Liver (tissue), 9 donors: ENCODE data around the gene GLI3. TPM values are rescaled to one million over a fixed set of nuclear protein-coding genes. Genes with fewer than 3 reads are reported as not detected.

ENCODE experiments used
- DNase-seq: peaks from one replicate; pipeline ENCODE4 v3.0.0-alpha.2; 2017; ENCODE audit warnings: low spot score
- H3K27ac ChIP-seq, 2 donors: one replicate each; pipeline ENCODE4 v1.7.0; 2013; ENCODE audit warnings: inconsistent platforms in 2 of 2, low read length in 2 of 2, control low read depth in 1 of 2, low read depth in 1 of 2, mild to moderate bottlenecking in 1 of 2
- H3K27me3 ChIP-seq, 4 donors: one replicate each; pipeline versions ENCODE4 v1.6.1 to v1.7.0; 2013; ENCODE audit warnings: low read length in 3 of 4, inconsistent platforms in 1 of 4, mild to moderate bottlenecking in 1 of 4, moderate library complexity in 1 of 4; ENCODE audit not compliant: control insufficient read depth in 4 of 4, insufficient read depth in 4 of 4
- H3K36me3 ChIP-seq, 4 donors: one replicate each; pipeline versions ENCODE4 v1.6.1 to v1.7.0; 2013; ENCODE audit warnings: low read length in 3 of 4, mild to moderate bottlenecking in 3 of 4, low read depth in 1 of 4, moderate library complexity in 1 of 4; ENCODE audit not compliant: control insufficient read depth in 4 of 4, insufficient read depth in 3 of 4
- H3K4me1 ChIP-seq, 4 donors: one replicate each; pipeline versions ENCODE4 v1.6.1 to v1.7.0; 2013; ENCODE audit warnings: low read length in 3 of 4, mild to moderate bottlenecking in 3 of 4, moderate library complexity in 1 of 4; ENCODE audit not compliant: control insufficient read depth in 4 of 4, insufficient read depth in 4 of 4
- H3K4me3 ChIP-seq, 3 donors: one replicate each; pipeline versions ENCODE4 v1.6.1 to v1.7.0; 2013; ENCODE audit warnings: low read length in 3 of 3, control low read depth in 1 of 3, low read depth in 1 of 3, mild to moderate bottlenecking in 1 of 3
- H3K9ac ChIP-seq, 2 donors: one replicate each; pipeline ENCODE4 v1.7.0; 2013; ENCODE audit warnings: low read length in 2 of 2, mild to moderate bottlenecking in 2 of 2, moderate library complexity in 2 of 2, control low read depth in 1 of 2, low read depth in 1 of 2
- H3K9me3 ChIP-seq, 4 donors: one replicate each; pipeline versions ENCODE4 v1.6.1 to v1.7.0; 2013; ENCODE audit warnings: low read length in 3 of 4; ENCODE audit not compliant: control insufficient read depth in 4 of 4
- ATF3 ChIP-seq: IDR thresholded peaks from 2 replicates; pipeline ENCODE4 v1.6.1; 2016; ENCODE audit warnings: antibody characterized with exemption
- EGR1 ChIP-seq, 2 donors: IDR thresholded peaks; 2 replicates each; pipeline ENCODE4 v1.6.1; 2016 to 2018; ENCODE audit warnings: antibody characterized with exemption in 2 of 2, low read depth in 2 of 2
- FOXA1 ChIP-seq: IDR thresholded peaks from 2 replicates; pipeline ENCODE4 v1.6.1; 2016; ENCODE audit warnings: antibody characterized with exemption
- FOXA2 ChIP-seq: IDR thresholded peaks from 2 replicates; pipeline ENCODE4 v1.6.1; 2016; ENCODE audit warnings: antibody characterized with exemption
- GABPA ChIP-seq, 2 donors: IDR thresholded peaks in 1 of 2; conservative IDR thresholded peaks in 1 of 2; 2 replicates each; pipeline ENCODE4 v1.6.1; 2016; ENCODE audit warnings: antibody characterized with exemption in 2 of 2, mild to moderate bottlenecking in 1 of 2, moderate library complexity in 1 of 2
- HNF4A ChIP-seq, 2 donors: conservative IDR thresholded peaks; 2 replicates each; pipeline ENCODE4 v1.6.1; 2016; ENCODE audit warnings: antibody characterized with exemption in 2 of 2, mild to moderate bottlenecking in 2 of 2
- HNF4G ChIP-seq: IDR thresholded peaks from 2 replicates; pipeline ENCODE4 v1.6.1; 2016; ENCODE audit warnings: antibody characterized with exemption
- MAX ChIP-seq: IDR thresholded peaks from 2 replicates; pipeline ENCODE4 v1.6.1; 2016; ENCODE audit warnings: antibody characterized with exemption
- NR2F2 ChIP-seq: IDR thresholded peaks from 2 replicates; pipeline ENCODE4 v1.6.1; 2016; ENCODE audit warnings: antibody characterized with exemption
- RAD21 ChIP-seq, 2 donors: IDR thresholded peaks; 2 replicates each; pipeline ENCODE4 v1.6.1; 2016; ENCODE audit warnings: antibody characterized with exemption in 2 of 2, mild to moderate bottlenecking in 2 of 2
- RXRA ChIP-seq, 2 donors: IDR thresholded peaks; 2 replicates each; pipeline ENCODE4 v1.6.1; 2017 to 2018; ENCODE audit warnings: antibody characterized with exemption in 2 of 2, mild to moderate bottlenecking in 1 of 2
- SP1 ChIP-seq: IDR thresholded peaks from 2 replicates; pipeline ENCODE4 v1.6.1; 2018; ENCODE audit warnings: antibody characterized with exemption, mild to moderate bottlenecking
- TAF1 ChIP-seq: conservative IDR thresholded peaks from 2 replicates; pipeline ENCODE4 v1.6.1; 2016; ENCODE audit warnings: antibody characterized with exemption, mild to moderate bottlenecking
- YY1 ChIP-seq: IDR thresholded peaks from 2 replicates; pipeline ENCODE4 v1.6.1; 2016; ENCODE audit warnings: antibody characterized with exemption, mild to moderate bottlenecking
- WGBS: extraction: QIAGEN DNeasy Blood & Tissue Kit; methylation state at CpG from one replicate; pipeline ENCODE4 v1.1.7; 2013; 5-methylcytosine and 5-hydroxymethylcytosine counted together
- polyA plus RNA-seq, 2 donors: library from polyadenylated mRNA; stranded (reverse) in 1 of 2; unstranded in 1 of 2; fragments of 200-250 nt in 1 of 2; fragments of >200 nt in 1 of 2; fragmentation: Nextera tagmentation in 1 of 2; extraction: Ambion mirVana in 1 of 2; gene quantifications; one replicate each; pipeline versions ENCODE4 v1.2.1 to v1.2.3, GENCODE V29; 2013 to 2015
- total RNA-seq, 2 donors: library from RNA; depleted of rRNA; stranded (reverse); fragments of >200 nt; gene quantifications; one replicate each; pipeline ENCODE4 v1.2.3, GENCODE V29; 2014
- TF ChIP-seq, protein P1 (sequence below): fragments of 150-350 bp; IDR thresholded peaks from 2 replicates; pipeline ENCODE4 v1.5.1; 2017; ENCODE audit warnings: improper control_type of control experiment, low read depth, low read length; ENCODE audit not compliant: missing input control
- TF ChIP-seq, protein P2 (sequence below): IDR thresholded peaks from 2 replicates; pipeline ENCODE4 v1.6.1; 2016; ENCODE audit warnings: antibody characterized with exemption, mild to moderate bottlenecking
- donor health status: healthy.
- donor health status: healthy.
- donor health status: healthy.
- donor health status: healthy.
- donor health status: healthy.

GLI3 gene
- total and polyA plus RNA-seq, 4 donors = 0.09 to 0.42 (median 0.26) TPM

GRCh38 chr7:41979834-41980307 is 257.1 kb downstream of the GLI3 start:
- 26% methylated on average over 6 of the region's 6 CpGs for WGBS
- DNase-seq = no peak
- Histone ChIP-seq H3K4me3 (no peak overlapping the region), H3K27ac (no peak overlapping the region), H3K9ac (no peak overlapping the region), H3K27me3 (peaks cover 0 to 3% (median 0%) of the 10 kb centered on the region in 4 donors), H3K9me3 (no peaks in the 10 kb centered on the region), H3K36me3 (no peaks in the 10 kb centered on the region), H3K4me1 (peaks cover 0 to 6% (median 0%) of the 10 kb centered on the region in 4 donors)
- TF ChIP-seq, protein P1, sequence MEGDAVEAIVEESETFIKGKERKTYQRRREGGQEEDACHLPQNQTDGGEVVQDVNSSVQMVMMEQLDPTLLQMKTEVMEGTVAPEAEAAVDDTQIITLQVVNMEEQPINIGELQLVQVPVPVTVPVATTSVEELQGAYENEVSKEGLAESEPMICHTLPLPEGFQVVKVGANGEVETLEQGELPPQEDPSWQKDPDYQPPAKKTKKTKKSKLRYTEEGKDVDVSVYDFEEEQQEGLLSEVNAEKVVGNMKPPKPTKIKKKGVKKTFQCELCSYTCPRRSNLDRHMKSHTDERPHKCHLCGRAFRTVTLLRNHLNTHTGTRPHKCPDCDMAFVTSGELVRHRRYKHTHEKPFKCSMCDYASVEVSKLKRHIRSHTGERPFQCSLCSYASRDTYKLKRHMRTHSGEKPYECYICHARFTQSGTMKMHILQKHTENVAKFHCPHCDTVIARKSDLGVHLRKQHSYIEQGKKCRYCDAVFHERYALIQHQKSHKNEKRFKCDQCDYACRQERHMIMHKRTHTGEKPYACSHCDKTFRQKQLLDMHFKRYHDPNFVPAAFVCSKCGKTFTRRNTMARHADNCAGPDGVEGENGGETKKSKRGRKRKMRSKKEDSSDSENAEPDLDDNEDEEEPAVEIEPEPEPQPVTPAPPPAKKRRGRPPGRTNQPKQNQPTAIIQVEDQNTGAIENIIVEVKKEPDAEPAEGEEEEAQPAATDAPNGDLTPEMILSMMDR = peak; percentile 61
- TF ChIP-seq TAF1 = no peak
- TF ChIP-seq RAD21 (IDR thresholded peaks at IDR 0.05) = peak; percentile 58 to 72
- no peak for TF ChIP-seq NR2F2

DNA sequence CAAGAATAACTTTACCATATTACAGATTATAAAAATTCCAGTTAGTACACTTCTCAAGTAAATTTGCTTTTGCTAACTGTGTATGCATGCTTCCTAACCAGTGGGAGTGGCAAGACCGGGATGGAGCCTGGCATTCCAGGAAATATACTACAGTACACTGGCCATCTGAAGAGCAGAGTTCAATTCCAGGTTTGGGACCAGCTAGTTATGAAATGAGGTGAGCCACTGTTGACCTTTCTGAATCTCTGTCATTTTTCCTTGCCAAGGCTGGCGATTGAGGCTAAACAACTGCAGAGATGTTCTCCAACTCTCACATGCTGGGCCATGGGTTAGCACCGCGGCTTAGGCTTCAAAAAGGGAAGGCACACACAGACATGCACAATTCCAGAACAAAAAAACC is 258.2 kb downstream of the GLI3 start:
- Histone ChIP-seq H3K4me3 (no peak overlapping the region), H3K9ac (no peak overlapping the region), H3K27ac (no peak overlapping the region), H3K4me1 (peaks cover 0 to 6% (median 0%) of the 10 kb centered on the region in 4 donors), H3K9me3 (no peaks in the 10 kb centered on the region), H3K36me3 (no peaks in the 10 kb centered on the region), H3K27me3 (peaks cover 0 to 3% (median 0%) of the 10 kb centered on the region in 4 donors)
- WGBS = 70% methylated on average over 4 of the region's 4 CpGs
- no peak for DNase-seq
- no peak for TF ChIP-seq HNF4G
- TF ChIP-seq YY1 = no peak
- no peak for TF ChIP-seq EGR1 (IDR thresholded peaks at IDR 0.05; ENCODE audit: low read depth in 2 of 2)
- no peak for TF ChIP-seq HNF4A (conservative IDR thresholded peaks at IDR 0.05)
- no peak for TF ChIP-seq ATF3
- TF ChIP-seq MAX = no peak
- TF ChIP-seq FOXA1 = no peak
- no peak for TF ChIP-seq TAF1
- no peak for TF ChIP-seq GABPA (IDR thresholded peaks at IDR 0.05 in 1 of 2, conservative IDR thresholded peaks at IDR 0.05 in 1 of 2)
- no peak for TF ChIP-seq FOXA2
- no peak for TF ChIP-seq RAD21 (IDR thresholded peaks at IDR 0.05)
- TF ChIP-seq, protein P2, sequence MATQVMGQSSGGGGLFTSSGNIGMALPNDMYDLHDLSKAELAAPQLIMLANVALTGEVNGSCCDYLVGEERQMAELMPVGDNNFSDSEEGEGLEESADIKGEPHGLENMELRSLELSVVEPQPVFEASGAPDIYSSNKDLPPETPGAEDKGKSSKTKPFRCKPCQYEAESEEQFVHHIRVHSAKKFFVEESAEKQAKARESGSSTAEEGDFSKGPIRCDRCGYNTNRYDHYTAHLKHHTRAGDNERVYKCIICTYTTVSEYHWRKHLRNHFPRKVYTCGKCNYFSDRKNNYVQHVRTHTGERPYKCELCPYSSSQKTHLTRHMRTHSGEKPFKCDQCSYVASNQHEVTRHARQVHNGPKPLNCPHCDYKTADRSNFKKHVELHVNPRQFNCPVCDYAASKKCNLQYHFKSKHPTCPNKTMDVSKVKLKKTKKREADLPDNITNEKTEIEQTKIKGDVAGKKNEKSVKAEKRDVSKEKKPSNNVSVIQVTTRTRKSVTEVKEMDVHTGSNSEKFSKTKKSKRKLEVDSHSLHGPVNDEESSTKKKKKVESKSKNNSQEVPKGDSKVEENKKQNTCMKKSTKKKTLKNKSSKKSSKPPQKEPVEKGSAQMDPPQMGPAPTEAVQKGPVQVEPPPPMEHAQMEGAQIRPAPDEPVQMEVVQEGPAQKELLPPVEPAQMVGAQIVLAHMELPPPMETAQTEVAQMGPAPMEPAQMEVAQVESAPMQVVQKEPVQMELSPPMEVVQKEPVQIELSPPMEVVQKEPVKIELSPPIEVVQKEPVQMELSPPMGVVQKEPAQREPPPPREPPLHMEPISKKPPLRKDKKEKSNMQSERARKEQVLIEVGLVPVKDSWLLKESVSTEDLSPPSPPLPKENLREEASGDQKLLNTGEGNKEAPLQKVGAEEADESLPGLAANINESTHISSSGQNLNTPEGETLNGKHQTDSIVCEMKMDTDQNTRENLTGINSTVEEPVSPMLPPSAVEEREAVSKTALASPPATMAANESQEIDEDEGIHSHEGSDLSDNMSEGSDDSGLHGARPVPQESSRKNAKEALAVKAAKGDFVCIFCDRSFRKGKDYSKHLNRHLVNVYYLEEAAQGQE = no peak
- no peak for TF ChIP-seq SP1
- TF ChIP-seq, protein P1 = no peak
- no peak for TF ChIP-seq RXRA (IDR thresholded peaks at IDR 0.05)
